HUES6 (cell line): Measurements from ENCODE around the gene NRAP.
A peak's percentile ranks its signal among the peaks of the same experiment; 100 is the strongest.

Source experiments
- H3K27ac ChIP-seq: 2 replicates; pipeline ENCODE4 v1.7.0; 2013; ENCODE audit warnings: low read depth, mild to moderate bottlenecking, low read length, inconsistent platforms
- H3K27me3 ChIP-seq: 2 replicates; pipeline ENCODE4 v1.6.1; 2013; ENCODE audit warnings: low read length; ENCODE audit not compliant: control insufficient read depth, insufficient read depth
- H3K36me3 ChIP-seq: 2 replicates; pipeline ENCODE4 v1.6.1; 2013; ENCODE audit warnings: low read length; ENCODE audit not compliant: control insufficient read depth, insufficient read depth
- H3K4me1 ChIP-seq: 2 replicates; pipeline ENCODE4 v1.6.1; 2013; ENCODE audit warnings: low read length; ENCODE audit not compliant: control insufficient read depth, insufficient read depth
- H3K4me3 ChIP-seq: 2 replicates; pipeline ENCODE4 v1.5.1; 2013; ENCODE audit warnings: low read depth, low read length
- H3K9ac ChIP-seq: one replicate; pipeline ENCODE4 v1.6.1; 2013; ENCODE audit warnings: mild to moderate bottlenecking, low read length
- H3K9me3 ChIP-seq: 2 replicates; pipeline ENCODE4 v1.6.1; 2013; ENCODE audit warnings: low read depth, low read length; ENCODE audit not compliant: control insufficient read depth, insufficient read depth

Gene NRAP

DNA sequence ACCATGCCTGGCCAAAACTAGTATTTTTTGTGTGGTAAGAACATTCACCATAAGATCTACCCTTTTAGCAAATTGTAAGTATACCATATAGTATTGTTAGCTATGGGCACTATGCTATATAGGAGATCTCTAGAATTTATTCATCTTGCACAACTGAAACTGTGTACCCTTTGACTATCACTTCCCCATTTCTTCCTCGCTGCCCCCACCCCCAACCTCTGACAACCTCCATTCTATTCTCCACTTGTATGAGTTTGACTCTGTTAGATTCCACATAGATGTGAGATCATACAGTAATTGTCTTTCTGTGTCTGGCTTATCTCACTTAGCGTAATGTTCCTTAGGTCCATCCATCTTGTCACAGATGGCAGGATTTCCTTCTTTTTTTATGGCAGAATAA, 19.5 kb upstream of the NRAP start:
- H3K27me3 ChIP-seq = peaks cover 9% of the 10 kb centered on the region; the same call in 1 of the 2 replicates
- H3K27ac ChIP-seq = no peak overlapping the region
- H3K4me3 ChIP-seq = no peak overlapping the region

DNA sequence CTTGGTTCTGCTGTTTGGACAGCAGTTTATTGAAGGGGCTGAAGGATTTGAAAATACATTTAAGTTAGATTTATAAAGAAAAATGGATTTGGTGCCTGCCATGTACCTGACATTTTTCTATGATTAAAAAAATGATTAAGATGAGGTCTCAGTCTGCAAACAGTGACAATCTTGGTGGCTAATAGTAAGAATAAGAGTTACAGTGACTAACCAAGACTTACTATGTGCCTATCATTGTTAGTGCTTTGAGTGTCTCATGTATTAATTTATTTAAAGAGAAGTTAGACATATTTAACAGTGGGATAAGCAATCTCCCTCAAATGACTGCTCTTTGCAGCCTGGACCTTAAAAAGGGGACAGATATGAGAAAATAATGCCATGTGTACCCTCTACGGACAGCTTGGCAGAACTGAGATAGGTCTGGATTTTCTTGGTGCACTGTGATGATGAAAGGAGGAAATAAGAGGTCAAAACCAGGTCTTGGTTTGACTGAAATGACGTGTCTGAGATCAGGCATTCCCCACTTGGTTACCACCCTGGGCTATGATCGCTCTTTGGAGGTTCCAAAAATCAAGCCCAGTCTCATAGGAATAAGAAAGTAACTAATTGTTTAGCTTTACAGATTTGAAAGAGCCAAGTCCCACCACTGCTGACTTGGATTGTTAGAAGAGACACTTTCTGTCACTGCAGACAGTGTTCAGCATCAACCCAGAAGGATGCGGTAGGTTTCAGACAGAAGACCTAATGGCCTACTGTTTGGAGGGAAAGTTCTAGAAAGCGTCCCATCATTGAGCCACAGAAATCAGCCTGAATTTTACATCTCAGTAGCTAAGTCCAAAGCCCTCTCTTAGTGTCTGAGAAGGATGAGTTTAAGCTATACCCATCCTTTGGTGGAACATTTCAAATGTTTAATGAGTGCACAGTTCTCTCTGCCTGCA, 18.0 kb upstream of the NRAP start:
- H3K9me3 ChIP-seq = peaks cover 3% of the 10 kb centered on the region; the same call in 1 of the 2 replicates
- peaks cover 9% of the 10 kb centered on the region; the same call in 1 of the 2 replicates for H3K27me3 ChIP-seq
- H3K4me1 ChIP-seq = no peaks in the 10 kb centered on the region
- H3K36me3 ChIP-seq = no peaks in the 10 kb centered on the region
- no peak overlapping the region for H3K9ac ChIP-seq
- H3K4me3 ChIP-seq = no peak overlapping the region
- no peak overlapping the region for H3K27ac ChIP-seq

More for the DNA sequence above, 19.5 kb upstream of the NRAP start:
- Histone ChIP-seq H3K4me1 (no peaks in the 10 kb centered on the region), H3K36me3 (no peaks in the 10 kb centered on the region), H3K9ac (no peak overlapping the region), H3K9me3 (peaks cover 9% of the 10 kb centered on the region)

DNA sequence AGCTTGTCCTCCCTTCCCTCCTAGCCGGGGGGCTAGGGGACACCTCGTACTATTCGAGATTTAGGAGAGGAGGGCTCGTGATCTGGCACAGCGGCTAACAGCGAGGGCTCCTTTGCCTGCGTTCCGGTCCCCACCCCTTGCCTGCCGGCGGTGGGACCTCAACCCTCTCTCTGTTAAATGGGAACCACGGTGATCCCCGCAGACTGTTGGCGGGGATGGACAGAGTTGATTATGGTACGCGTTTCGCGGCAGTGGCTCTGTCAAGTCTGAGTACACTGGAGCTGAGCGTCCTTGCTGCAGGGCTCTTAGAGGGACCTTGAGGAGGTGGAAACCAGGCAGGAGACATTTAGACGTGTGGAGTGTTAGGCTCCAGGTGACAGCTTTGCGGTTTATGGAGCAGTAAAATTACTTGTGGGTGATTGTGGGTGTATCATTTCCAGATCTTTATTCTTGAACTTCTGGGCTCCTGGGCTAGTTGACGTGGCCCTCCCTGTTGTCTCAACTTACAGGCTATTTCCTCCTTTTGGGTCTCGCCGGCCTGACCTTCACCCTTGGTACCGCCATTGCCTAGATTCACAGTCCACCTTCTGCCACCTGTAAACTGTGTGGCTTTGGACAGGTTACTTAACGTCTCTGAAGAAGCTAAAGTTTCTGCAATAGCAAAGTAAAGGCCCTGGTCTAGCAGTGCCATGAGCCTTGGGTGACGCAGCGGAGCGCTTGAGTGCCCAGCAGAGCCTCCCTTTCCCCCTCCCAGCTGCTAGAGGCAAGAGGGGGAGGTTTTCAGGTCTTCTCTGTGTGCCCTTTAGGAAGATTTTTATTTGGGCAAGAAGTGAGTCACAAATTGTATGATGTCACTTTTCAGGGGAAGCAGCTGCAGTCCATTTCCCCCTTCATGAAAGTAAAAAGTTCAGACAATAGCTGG, 16.6 kb upstream of the NRAP start:
- H3K9me3 ChIP-seq = no peaks in the 10 kb centered on the region
- H3K4me1 ChIP-seq = no peaks in the 10 kb centered on the region
- peak overlapping the region; percentile 75 for H3K9ac ChIP-seq
- H3K4me3 ChIP-seq = peak overlapping the region; percentile 87
- no peaks in the 10 kb centered on the region for H3K36me3 ChIP-seq
- no peak overlapping the region; the same call in 1 of the 2 replicates for H3K27ac ChIP-seq
- H3K27me3 ChIP-seq = peaks cover 9% of the 10 kb centered on the region; the same call in 1 of the 2 replicates

- Histone ChIP-seq H3K36me3 (no peaks in the 10 kb centered on the region), H3K9ac (peak within 1 kb of the TSS; percentile 75), H3K9me3 (no peaks in the 10 kb centered on the region), H3K4me1 (no peaks in the 10 kb centered on the region), H3K27me3 (peaks cover 9% of the 10 kb centered on the region; the same call in 1 of the 2 replicates), H3K4me3 (peak within 1 kb of the TSS; percentile 87), H3K27ac (no peak within 1 kb of the TSS; the same call in 1 of the 2 replicates)
These were observed 15.8 kb upstream of the NRAP start, which contains the start of gene CASP7 for GRCh38 chr10:113679463-113680189. Gene CASP7, plus strand, starts transcription at chr10:113679912. Its CDS starts 17,582 bp downstream, at chr10:113697494.

GRCh38 chr10:113666682-113667252, 2.9 kb upstream of the NRAP start:
- no peaks in the 10 kb centered on the region for H3K4me1 ChIP-seq
- no peak overlapping the region for H3K27ac ChIP-seq
- H3K9me3 ChIP-seq = 0 out of 2 replicates have a peak, but pooled peaks cover 5% of the 10 kb centered on the region
- H3K9ac ChIP-seq = no peak overlapping the region
- no peaks in the 10 kb centered on the region for H3K36me3 ChIP-seq
- H3K4me3 ChIP-seq = no peak overlapping the region
- H3K27me3 ChIP-seq = no peaks in the 10 kb centered on the region

GRCh38 chr10:113665806-113666354, 2.0 kb upstream of the NRAP start:
- H3K9me3 ChIP-seq = 0 out of 2 replicates have a peak, but pooled peaks cover 5% of the 10 kb centered on the region
- no peak overlapping the region for H3K27ac ChIP-seq
- H3K9ac ChIP-seq = no peak overlapping the region
- H3K4me1 ChIP-seq = no peaks in the 10 kb centered on the region
- H3K4me3 ChIP-seq = no peak overlapping the region
- H3K27me3 ChIP-seq = no peaks in the 10 kb centered on the region
- H3K36me3 ChIP-seq = no peaks in the 10 kb centered on the region

GRCh38 chr10:113665352-113665751, 1.5 kb upstream of the NRAP start:
- no peak overlapping the region for H3K4me3 ChIP-seq
- H3K36me3 ChIP-seq = no peaks in the 10 kb centered on the region
- no peaks in the 10 kb centered on the region for H3K4me1 ChIP-seq
- no peak overlapping the region for H3K27ac ChIP-seq
- 0 out of 2 replicates have a peak, but pooled peaks cover 2% of the 10 kb centered on the region for H3K9me3 ChIP-seq
- H3K9ac ChIP-seq = no peak overlapping the region
- H3K27me3 ChIP-seq = no peaks in the 10 kb centered on the region

DNA sequence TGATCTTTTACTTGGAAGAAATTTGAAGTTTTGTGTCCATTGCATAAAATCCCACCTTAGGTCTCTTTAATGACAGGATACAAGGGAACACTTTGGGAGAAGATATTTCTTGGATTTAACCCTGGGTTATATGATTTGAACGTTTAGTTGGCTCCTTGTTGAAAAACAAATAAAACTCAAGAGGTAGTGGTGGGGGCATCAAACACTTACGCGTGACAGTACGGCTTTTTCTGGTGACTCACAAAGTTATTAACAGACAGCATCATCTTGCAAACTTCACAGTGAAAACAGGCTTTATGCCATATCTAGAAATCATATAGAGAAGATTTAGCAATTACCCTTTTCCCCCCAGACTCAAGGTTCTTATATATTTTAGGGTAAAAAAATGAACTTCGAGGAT, 699 bp downstream of the NRAP start:
- Histone ChIP-seq H3K4me3 (no peak overlapping the region), H3K27me3 (no peaks in the 10 kb centered on the region), H3K36me3 (no peaks in the 10 kb centered on the region), H3K27ac (no peak overlapping the region), H3K9ac (no peak overlapping the region), H3K4me1 (no peaks in the 10 kb centered on the region), H3K9me3 (no peaks in the 10 kb centered on the region)

DNA sequence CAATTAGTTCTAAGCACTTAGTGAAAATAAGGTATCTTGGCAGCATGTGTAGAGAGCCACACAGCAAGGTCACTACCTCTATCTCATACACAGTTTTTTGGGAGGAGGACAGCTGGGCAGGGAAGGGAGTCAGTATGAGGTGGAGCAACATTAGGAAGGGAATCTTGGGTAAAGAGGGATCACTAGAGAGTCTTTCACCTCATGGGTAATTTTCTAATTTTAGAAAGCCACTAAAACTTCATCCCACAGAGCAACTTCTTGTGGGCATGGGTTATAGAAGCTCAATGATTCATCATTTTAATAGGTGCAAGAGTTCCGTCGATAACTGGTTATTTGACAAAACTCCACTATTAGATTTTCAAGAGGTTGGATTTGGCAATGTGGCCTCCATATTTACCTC, 2.5 kb downstream of the NRAP start:
- Histone ChIP-seq H3K9ac (no peak overlapping the region), H3K9me3 (no peaks in the 10 kb centered on the region), H3K27me3 (no peaks in the 10 kb centered on the region), H3K4me3 (no peak overlapping the region), H3K36me3 (no peaks in the 10 kb centered on the region), H3K4me1 (no peaks in the 10 kb centered on the region), H3K27ac (no peak overlapping the region)

DNA sequence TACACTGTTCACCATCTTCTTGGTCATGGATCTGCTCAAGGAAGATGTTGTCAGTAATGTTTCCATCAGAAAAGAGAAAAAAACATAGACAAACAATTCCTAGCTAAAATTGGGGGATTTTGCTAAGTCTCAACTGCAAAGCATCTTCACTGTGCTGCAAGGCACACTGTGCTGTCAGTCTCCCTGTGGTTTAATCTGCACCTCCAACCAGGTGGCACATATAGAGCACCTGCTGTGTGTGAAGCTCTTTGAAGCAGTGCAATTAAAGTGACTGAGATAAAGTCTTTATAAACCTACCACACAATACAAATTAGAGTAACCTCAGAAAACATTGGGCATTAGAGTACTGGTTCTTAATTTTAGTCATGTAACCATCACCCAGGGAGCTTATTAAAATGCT, 6.3 kb downstream of the NRAP start:
- Histone ChIP-seq H3K9me3 (no peaks in the 10 kb centered on the region), H3K27ac (no peak overlapping the region), H3K4me1 (no peaks in the 10 kb centered on the region), H3K9ac (no peak overlapping the region), H3K27me3 (no peaks in the 10 kb centered on the region), H3K36me3 (no peaks in the 10 kb centered on the region), H3K4me3 (no peak overlapping the region)
